ENCODE data around the gene SCRN1.

SCRN1 gene

DNA sequence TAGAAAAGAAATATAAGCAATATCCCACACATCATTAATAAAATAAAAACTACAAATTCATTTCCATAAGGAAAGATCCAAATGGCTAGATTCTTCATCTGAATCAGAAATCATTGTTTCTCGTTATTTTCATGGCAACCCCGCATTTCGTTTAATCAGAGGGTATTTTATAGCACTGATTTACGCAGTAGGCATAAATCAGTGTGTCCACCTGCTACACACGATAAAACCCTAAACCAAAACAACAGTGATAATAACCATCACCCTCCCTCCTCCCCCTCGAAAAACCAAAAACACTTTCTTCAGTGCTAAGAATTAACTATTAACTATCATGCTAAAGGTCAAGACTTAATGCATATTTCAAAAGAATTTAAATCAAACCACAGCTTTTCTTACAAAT is 20.4 kb upstream of the SCRN1 start:
- no peaks in the 10 kb centered on the region for H3K4me1 ChIP-seq (ENCODE audit: low read length)
- TF ChIP-seq EZH2 (optimal IDR thresholded peaks at IDR 0.05; ENCODE audit: low read depth, low read length) (no peak), EZH2phosphoT487 (IDR thresholded peaks at IDR 0.05; ENCODE audit: low read length) (no peak)
- TF ChIP-seq, protein P1, sequence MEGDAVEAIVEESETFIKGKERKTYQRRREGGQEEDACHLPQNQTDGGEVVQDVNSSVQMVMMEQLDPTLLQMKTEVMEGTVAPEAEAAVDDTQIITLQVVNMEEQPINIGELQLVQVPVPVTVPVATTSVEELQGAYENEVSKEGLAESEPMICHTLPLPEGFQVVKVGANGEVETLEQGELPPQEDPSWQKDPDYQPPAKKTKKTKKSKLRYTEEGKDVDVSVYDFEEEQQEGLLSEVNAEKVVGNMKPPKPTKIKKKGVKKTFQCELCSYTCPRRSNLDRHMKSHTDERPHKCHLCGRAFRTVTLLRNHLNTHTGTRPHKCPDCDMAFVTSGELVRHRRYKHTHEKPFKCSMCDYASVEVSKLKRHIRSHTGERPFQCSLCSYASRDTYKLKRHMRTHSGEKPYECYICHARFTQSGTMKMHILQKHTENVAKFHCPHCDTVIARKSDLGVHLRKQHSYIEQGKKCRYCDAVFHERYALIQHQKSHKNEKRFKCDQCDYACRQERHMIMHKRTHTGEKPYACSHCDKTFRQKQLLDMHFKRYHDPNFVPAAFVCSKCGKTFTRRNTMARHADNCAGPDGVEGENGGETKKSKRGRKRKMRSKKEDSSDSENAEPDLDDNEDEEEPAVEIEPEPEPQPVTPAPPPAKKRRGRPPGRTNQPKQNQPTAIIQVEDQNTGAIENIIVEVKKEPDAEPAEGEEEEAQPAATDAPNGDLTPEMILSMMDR (IDR thresholded peaks at IDR 0.05; ENCODE audit: low read length): no peak

GRCh38 chr7:30005464-30005863 is 15.9 kb upstream of the SCRN1 start:
- Histone ChIP-seq H3K9me3 (replicated peaks; ENCODE audit: insufficient read depth, low read length) (no peaks in the 10 kb centered on the region), H3K4me2 (ENCODE audit: low read depth, low read length) (no peak overlapping the region), H2AFZ (ENCODE audit: low read length) (no peak overlapping the region), H4K20me1 (ENCODE audit: insufficient read depth, low read length) (no peaks in the 10 kb centered on the region), H3F3A (ENCODE audit: insufficient read depth, low read length) (no peaks in the 10 kb centered on the region), H3K27ac (ENCODE audit: low read length) (no peak overlapping the region), H3K27me3 (replicated peaks; ENCODE audit: insufficient read depth, low read length) (no peaks in the 10 kb centered on the region), H3K4me1 (ENCODE audit: low read length) (no peaks in the 10 kb centered on the region), H3K79me2 (ENCODE audit: low read length) (no peaks in the 10 kb centered on the region), H3K9me2 (replicated peaks; ENCODE audit: insufficient read depth, low read length) (no peaks in the 10 kb centered on the region), H3K9ac (ENCODE audit: low read length) (no peak overlapping the region), H3K36me3 (replicated peaks; ENCODE audit: insufficient read depth, low read length) (no peaks in the 10 kb centered on the region), H3K4me3 (ENCODE audit: low read length) (no peak overlapping the region)
- no peak for TF ChIP-seq EZH2phosphoT487 (IDR thresholded peaks at IDR 0.05; ENCODE audit: low read length)
- TF ChIP-seq EZH2 (optimal IDR thresholded peaks at IDR 0.05; ENCODE audit: low read depth, low read length): no peak
- TF ChIP-seq, protein P1 (IDR thresholded peaks at IDR 0.05; ENCODE audit: low read length): no peak
- no peak for DNase-seq

More for the DNA sequence above, 20.4 kb upstream of the SCRN1 start:
- no peak overlapping the region for H3K4me3 ChIP-seq (ENCODE audit: low read length)
- H3K27me3 ChIP-seq (replicated peaks; ENCODE audit: insufficient read depth, low read length): no peaks in the 10 kb centered on the region
- no peak overlapping the region for H3K9ac ChIP-seq (ENCODE audit: low read length)
- no peak for DNase-seq
- H4K20me1 ChIP-seq (ENCODE audit: insufficient read depth, low read length): no peaks in the 10 kb centered on the region
- no peaks in the 10 kb centered on the region for H3F3A ChIP-seq (ENCODE audit: insufficient read depth, low read length)
- no peaks in the 10 kb centered on the region; the same call in 1 of the 2 replicates for H3K36me3 ChIP-seq (replicated peaks; ENCODE audit: insufficient read depth, low read length)
- no peaks in the 10 kb centered on the region for H3K9me3 ChIP-seq (replicated peaks; ENCODE audit: insufficient read depth, low read length)
- no peak overlapping the region for H3K4me2 ChIP-seq (ENCODE audit: low read depth, low read length)
- no peak overlapping the region for H2AFZ ChIP-seq (ENCODE audit: low read length)
- no peaks in the 10 kb centered on the region for H3K9me2 ChIP-seq (replicated peaks; ENCODE audit: insufficient read depth, low read length)
- H3K27ac ChIP-seq (ENCODE audit: low read length): no peak overlapping the region
- no peaks in the 10 kb centered on the region for H3K79me2 ChIP-seq (ENCODE audit: low read length)

GRCh38 chr7:30003098-30003497 is 13.5 kb upstream of the SCRN1 start:
- no peaks in the 10 kb centered on the region for H3F3A ChIP-seq (ENCODE audit: insufficient read depth, low read length)
- no peaks in the 10 kb centered on the region for H3K9me2 ChIP-seq (replicated peaks; ENCODE audit: insufficient read depth, low read length)
- H4K20me1 ChIP-seq (ENCODE audit: insufficient read depth, low read length): no peaks in the 10 kb centered on the region
- H3K79me2 ChIP-seq (ENCODE audit: low read length): no peaks in the 10 kb centered on the region
- no peak overlapping the region for H3K27ac ChIP-seq (ENCODE audit: low read length)
- DNase-seq: no peak
- no peak overlapping the region for H3K4me3 ChIP-seq (ENCODE audit: low read length)
- no peak overlapping the region for H3K9ac ChIP-seq (ENCODE audit: low read length)
- H3K36me3 ChIP-seq (replicated peaks; ENCODE audit: insufficient read depth, low read length): no peaks in the 10 kb centered on the region
- H3K27me3 ChIP-seq (replicated peaks; ENCODE audit: insufficient read depth, low read length): no peaks in the 10 kb centered on the region
- H3K9me3 ChIP-seq (replicated peaks; ENCODE audit: insufficient read depth, low read length): no peaks in the 10 kb centered on the region
- no peak overlapping the region for H3K4me2 ChIP-seq (ENCODE audit: low read depth, low read length)
- H3K4me1 ChIP-seq (ENCODE audit: low read length): no peaks in the 10 kb centered on the region
- TF ChIP-seq EZH2phosphoT487 (IDR thresholded peaks at IDR 0.05; ENCODE audit: low read length): no peak
- TF ChIP-seq EZH2 (optimal IDR thresholded peaks at IDR 0.05; ENCODE audit: low read depth, low read length): no peak
- TF ChIP-seq, protein P1 (IDR thresholded peaks at IDR 0.05; ENCODE audit: low read length): no peak
- H2AFZ ChIP-seq (ENCODE audit: low read length): no peak overlapping the region
